Prostate gland (tissue), 2 donors: Measurements from ENCODE around the gene PDS5A. TPM values are rescaled to one million over a fixed set of nuclear protein-coding genes. Genes with fewer than 3 reads are reported as not detected.

ENCODE experiments used
- DNase-seq: peaks from one replicate; pipeline ENCODE4 v3.0.0-alpha.2; 2019; ENCODE audit warnings: low spot score
- H3K27ac ChIP-seq, 2 donors: fragments of 200-600 bp; sonication (generic); 2 replicates each; pipeline ENCODE4 v1.5.1; 2017 to 2019
- H3K27me3 ChIP-seq: fragments of 200-600 bp; sonication (generic); replicated peaks from 2 replicates; pipeline ENCODE4 v1.5.1; 2019; ENCODE audit not compliant: insufficient read depth
- H3K36me3 ChIP-seq, 2 donors: fragments of 200-600 bp; sonication (generic); 1 replicate in 1 of 2; 2 replicates in 1 of 2; pipeline versions ENCODE4 v1.5.1 to v1.8.1; 2017 to 2019
- H3K4me1 ChIP-seq: fragments of 200-600 bp; sonication (generic); replicated peaks from 2 replicates; pipeline ENCODE4 v1.5.1; 2019
- H3K4me3 ChIP-seq, 2 donors: fragments of 200-600 bp; sonication (generic); 2 replicates each; pipeline ENCODE4 v1.5.1; 2017 to 2019
- H3K9me3 ChIP-seq: fragments of 200-600 bp; sonication (generic); 2 replicates; pipeline ENCODE4 v1.5.1; 2017
- CTCF ChIP-seq, 4 experiments: fragments of 200-600 bp in 2 of 4; fragments of 450-650 bp in 2 of 4; sonication (generic) in 2 of 4; IDR thresholded peaks; 1 replicate in 3 of 4; 2 replicates in 1 of 4; pipeline ENCODE4 v1.5.1; 2016 to 2019; ENCODE audit warnings: antibody characterized with exemption in 4 of 4, mild to moderate bottlenecking in 2 of 4, moderate library complexity in 2 of 4
- POLR2A ChIP-seq: fragments of 450-650 bp; IDR thresholded peaks from one replicate; pipeline ENCODE4 v1.6.1; 2016; ENCODE audit warnings: antibody characterized with exemption, mild to moderate bottlenecking
- POLR2AphosphoS5 ChIP-seq: sonication (generic); formaldehyde crosslinking; IDR thresholded peaks from one replicate; pipeline ENCODE4 v1.6.1; 2017; ENCODE audit warnings: antibody characterized with exemption
- WGBS: methylation state at CpG from one replicate; pipeline ENCODE4 v1.1.5; 2018; 5-methylcytosine and 5-hydroxymethylcytosine counted together
- intact Hi-C: fragments of 100-400 bp; cut with DNase I; formaldehyde crosslinking; loops from one replicate; pipeline ENCODE4 v1.14.2; 2022
- total RNA-seq, 2 donors: library from RNA; depleted of rRNA; stranded (reverse); fragments of >200 nt; gene quantifications; one replicate each; pipeline ENCODE4 v1.1.0, GENCODE V29; 2016

Gene PDS5A
- total RNA-seq, 2 donors from 2014 or later, result 55.7 to 57.0 TPM

GRCh38 chr4:39893693-39894072 lies 84.0 kb downstream of the PDS5A start:
- no peak overlapping the region for H3K4me3 ChIP-seq
- peaks cover 4 to 5% of the 10 kb centered on the region in 2 donors for H3K36me3 ChIP-seq
- no peak for DNase-seq
- no peaks in the 10 kb centered on the region for H3K4me1 ChIP-seq
- H3K9me3 ChIP-seq, result no peaks in the 10 kb centered on the region
- no peak overlapping the region for H3K27ac ChIP-seq
- no peaks in the 10 kb centered on the region for H3K27me3 ChIP-seq
- no peak for TF ChIP-seq POLR2AphosphoS5
- TF ChIP-seq POLR2A, result no peak
- TF ChIP-seq CTCF (IDR thresholded peaks at IDR 0.05), result no peak
- WGBS, result 95% methylated on average over 3 of the region's 3 CpGs
- intact Hi-C loops, result no loop called here

- no peak overlapping the region for H3K27ac ChIP-seq
- H3K36me3 ChIP-seq, result peaks cover 4 to 5% of the 10 kb centered on the region in 2 donors
- H3K9me3 ChIP-seq, result no peaks in the 10 kb centered on the region
- no peaks in the 10 kb centered on the region for H3K4me1 ChIP-seq
- H3K27me3 ChIP-seq, result no peaks in the 10 kb centered on the region
- WGBS, result 96% methylated on average over 5 of the region's 5 CpGs
- intact Hi-C loops, result no loop called here
- no peak overlapping the region for H3K4me3 ChIP-seq
- DNase-seq, result no peak
- TF ChIP-seq POLR2AphosphoS5 (no peak), POLR2A (no peak), CTCF (IDR thresholded peaks at IDR 0.05) (no peak)
Observed at GRCh38 chr4:39892988-39893692, 84.6 kb downstream of the PDS5A start.

- H3K4me3 ChIP-seq, result no peak overlapping the region
- H3K27ac ChIP-seq, result no peak overlapping the region
- no peaks in the 10 kb centered on the region for H3K36me3 ChIP-seq
- no peaks in the 10 kb centered on the region for H3K4me1 ChIP-seq
- WGBS, result 64% methylated on average over 2 of the region's 2 CpGs
- intact Hi-C loops, result no loop called here
- H3K27me3 ChIP-seq, result no peaks in the 10 kb centered on the region
- DNase-seq, result no peak
- H3K9me3 ChIP-seq, result no peaks in the 10 kb centered on the region
- TF ChIP-seq POLR2A (no peak), CTCF (IDR thresholded peaks at IDR 0.05) (no peak), POLR2AphosphoS5 (no peak)
Observed at GRCh38 chr4:39889226-39889625, 88.5 kb downstream of the PDS5A start.

GRCh38 chr4:39888541-39888940 lies 89.2 kb downstream of the PDS5A start:
- intact Hi-C loops, result no loop called here
- H3K27ac ChIP-seq, result no peak overlapping the region

More at GRCh38 chr4:39888541-39888940, 89.2 kb downstream of the PDS5A start:
- Histone ChIP-seq H3K9me3 (no peaks in the 10 kb centered on the region), H3K4me3 (no peak overlapping the region), H3K36me3 (no peaks in the 10 kb centered on the region), H3K27me3 (no peaks in the 10 kb centered on the region), H3K4me1 (no peaks in the 10 kb centered on the region)
- WGBS, result 98% methylated on average over 5 of the region's 5 CpGs
- no peak for DNase-seq
- TF ChIP-seq POLR2A (no peak), POLR2AphosphoS5 (no peak), CTCF (IDR thresholded peaks at IDR 0.05) (no peak)
